Measurements from ENCODE around the gene GPR157.

DNA sequence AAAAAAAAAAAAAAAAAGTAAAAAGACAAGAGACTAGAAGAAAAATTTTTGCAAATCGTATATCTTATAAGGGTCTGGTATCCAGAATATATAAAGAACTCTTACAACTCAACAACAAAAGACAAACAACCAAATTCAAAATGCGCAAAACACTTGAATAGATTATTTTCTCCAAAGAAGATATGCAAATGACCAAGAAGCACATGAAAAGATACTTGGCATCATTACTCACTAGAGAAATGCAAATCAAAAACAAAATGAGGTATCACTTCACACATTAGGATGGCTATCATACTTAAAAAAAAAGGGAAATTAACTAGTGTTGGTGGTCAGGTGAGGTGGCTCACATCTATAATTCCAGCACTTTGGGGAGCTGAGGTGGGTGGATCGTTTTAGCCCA is 47.4 kb downstream of the GPR157 start:
- TF ChIP-seq, protein P1, sequence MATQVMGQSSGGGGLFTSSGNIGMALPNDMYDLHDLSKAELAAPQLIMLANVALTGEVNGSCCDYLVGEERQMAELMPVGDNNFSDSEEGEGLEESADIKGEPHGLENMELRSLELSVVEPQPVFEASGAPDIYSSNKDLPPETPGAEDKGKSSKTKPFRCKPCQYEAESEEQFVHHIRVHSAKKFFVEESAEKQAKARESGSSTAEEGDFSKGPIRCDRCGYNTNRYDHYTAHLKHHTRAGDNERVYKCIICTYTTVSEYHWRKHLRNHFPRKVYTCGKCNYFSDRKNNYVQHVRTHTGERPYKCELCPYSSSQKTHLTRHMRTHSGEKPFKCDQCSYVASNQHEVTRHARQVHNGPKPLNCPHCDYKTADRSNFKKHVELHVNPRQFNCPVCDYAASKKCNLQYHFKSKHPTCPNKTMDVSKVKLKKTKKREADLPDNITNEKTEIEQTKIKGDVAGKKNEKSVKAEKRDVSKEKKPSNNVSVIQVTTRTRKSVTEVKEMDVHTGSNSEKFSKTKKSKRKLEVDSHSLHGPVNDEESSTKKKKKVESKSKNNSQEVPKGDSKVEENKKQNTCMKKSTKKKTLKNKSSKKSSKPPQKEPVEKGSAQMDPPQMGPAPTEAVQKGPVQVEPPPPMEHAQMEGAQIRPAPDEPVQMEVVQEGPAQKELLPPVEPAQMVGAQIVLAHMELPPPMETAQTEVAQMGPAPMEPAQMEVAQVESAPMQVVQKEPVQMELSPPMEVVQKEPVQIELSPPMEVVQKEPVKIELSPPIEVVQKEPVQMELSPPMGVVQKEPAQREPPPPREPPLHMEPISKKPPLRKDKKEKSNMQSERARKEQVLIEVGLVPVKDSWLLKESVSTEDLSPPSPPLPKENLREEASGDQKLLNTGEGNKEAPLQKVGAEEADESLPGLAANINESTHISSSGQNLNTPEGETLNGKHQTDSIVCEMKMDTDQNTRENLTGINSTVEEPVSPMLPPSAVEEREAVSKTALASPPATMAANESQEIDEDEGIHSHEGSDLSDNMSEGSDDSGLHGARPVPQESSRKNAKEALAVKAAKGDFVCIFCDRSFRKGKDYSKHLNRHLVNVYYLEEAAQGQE (IDR thresholded peaks at IDR 0.05; ENCODE audit: insufficient read depth in 1 of 2, low read depth in 2 of 2, low read length in 2 of 2) = no peak
- no peak for TF ChIP-seq TAF1 (IDR thresholded peaks at IDR 0.05; ENCODE audit: borderline replicate concordance, insufficient read depth, low read length)

Data from PFSK-1 (cell line).